ENCODE results near the gene NTHL1.

The NTHL1 gene

DNA sequence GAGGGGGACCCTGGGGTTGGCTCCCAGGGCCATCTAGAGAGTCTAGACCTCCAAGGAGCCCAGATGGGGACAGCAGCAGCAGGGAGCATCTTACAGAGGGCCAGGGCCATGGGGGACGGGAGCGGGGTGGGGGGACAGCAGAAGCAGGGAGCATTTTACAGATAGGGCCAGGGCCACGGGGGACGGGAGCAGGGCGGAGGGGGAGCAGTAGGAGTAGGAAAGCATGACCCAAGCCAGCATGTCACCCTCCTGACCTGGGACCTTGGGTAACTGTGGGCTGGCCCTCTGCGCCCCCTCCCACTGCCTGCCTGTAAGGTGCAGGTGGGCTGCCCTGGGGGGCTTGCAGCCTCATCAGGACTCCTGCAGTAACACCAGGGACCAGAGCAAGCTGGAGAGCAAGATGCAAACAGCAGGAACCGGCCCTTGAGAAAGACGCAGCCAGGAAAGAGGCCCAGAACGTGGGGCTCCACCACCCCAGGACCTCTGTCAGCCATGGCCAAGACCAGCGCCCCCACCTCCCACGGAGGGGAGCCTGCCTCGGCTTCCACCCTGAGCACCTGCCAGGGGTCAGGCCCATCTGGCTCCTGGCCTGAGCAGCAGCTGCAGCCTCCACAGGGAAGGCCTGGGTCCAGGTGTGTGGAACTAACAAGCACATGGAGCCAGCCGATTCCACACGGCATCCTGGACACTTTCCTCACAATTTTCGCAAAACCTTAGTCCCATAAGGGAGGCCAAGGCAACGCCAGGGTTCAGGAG lies 40.4 kb downstream of the NTHL1 start:
- no peak for DNase-seq

DNA sequence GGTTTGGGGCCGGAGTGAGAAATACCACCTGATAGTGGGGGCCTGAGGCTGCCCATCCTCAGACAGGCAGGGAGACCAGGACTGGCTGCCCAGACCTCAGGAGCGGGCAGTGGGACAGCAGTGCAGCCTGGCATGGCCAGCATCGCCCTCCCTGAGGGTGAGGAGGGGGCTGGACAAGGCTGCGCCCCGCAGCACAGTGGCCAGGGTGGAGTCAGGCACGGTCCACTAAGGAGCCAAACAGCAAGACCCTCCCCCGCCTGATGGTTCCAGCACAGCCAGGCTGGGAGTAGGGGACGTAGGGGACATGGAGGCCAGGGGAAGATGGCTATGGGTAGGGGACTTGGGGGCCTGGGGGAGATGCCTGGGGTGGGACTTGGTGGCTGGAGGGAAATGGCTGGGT lies 41.3 kb downstream of the NTHL1 start:
- no peak for DNase-seq

DNA sequence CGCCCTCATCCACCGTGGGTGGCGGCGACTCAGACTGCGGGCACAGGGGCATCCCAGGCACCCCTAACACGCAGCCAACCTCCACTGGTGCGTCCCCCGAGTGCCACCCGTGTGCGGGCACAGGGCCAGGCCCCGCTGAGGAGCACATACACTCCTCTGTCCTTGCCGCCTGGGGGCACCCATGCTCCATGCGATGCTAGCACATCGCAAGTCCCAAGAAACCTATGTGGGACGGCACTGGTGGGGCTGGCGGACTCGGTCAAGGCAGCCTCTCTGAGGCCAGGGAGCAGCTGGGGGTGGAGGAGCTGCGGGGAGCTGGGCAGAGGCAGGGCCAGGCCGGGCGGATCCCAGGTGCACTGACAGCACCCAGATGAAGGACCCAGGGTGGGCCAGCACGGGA lies 42.0 kb downstream of the NTHL1 start:
- peak; percentile 90 for DNase-seq

DNA sequence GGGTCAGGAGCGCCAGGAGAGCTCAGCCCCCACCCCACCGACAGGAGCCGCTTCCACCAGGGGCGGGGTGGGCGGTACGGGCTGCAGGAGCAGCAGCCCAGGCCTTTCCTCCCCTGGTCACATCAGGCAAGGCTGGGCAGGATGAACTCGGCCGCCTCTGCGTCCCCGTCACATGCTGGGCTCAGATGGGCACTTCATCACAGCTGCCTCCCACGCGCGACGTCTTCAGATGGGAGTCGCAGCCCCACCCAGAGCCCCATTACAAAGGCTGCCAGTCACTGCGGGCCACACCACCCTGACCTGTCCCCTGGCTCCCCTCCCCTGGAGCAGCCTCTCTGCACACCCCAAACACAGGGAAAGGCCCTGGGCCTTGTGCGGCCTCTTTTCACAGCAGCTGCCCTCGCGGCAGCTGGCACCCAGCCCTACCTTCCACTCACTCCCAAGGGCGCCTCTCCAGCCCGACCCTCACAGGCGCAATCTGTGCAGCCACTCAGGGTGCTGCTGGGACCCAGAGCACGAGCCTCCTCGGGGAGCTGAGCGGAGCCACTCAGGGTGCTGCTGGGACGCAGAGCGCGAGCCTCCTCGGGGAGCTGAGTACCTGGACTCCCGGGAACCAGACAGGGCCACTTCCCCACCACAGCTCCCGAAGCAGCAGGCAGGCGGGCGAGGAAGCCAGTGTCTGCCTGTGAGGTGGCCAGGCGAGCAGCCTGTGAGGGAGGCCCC lies 42.7 kb downstream of the NTHL1 start:
- DNase-seq, result no peak

- DNase-seq, result peak; percentile 97
Observed at GRCh38 chr16:2003827-2004641, 43.6 kb downstream of the NTHL1 start.

DNA sequence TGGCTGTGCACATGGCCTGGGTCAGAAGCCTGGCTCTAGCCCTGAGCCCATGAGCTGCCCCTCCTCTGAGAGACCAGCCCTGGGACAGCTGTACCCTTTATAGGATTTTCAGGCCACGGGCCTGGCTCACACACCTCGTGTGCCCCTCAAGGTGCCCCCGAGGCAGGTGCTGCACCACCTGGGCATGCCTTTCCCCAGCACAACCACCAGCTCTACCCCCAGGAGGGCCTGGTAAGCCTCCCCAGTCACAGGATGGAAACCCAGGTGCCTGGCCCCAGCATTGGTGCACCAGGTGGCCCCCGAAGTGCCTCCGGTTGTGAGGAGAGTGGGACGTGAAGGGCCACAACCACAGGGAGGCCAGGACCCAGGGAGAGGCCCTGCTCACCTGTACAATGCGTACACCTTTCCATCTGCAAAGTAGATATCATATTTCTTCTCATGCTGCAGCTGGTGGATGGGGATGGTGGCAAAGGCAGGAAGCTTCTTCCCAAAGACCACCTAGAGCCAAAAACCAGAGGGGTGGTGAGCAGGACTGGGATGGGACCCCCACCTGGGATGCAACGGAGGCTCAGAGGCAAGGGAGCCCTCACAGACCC lies 44.3 kb downstream of the NTHL1 start:
- DNase-seq, result no peak

DNA sequence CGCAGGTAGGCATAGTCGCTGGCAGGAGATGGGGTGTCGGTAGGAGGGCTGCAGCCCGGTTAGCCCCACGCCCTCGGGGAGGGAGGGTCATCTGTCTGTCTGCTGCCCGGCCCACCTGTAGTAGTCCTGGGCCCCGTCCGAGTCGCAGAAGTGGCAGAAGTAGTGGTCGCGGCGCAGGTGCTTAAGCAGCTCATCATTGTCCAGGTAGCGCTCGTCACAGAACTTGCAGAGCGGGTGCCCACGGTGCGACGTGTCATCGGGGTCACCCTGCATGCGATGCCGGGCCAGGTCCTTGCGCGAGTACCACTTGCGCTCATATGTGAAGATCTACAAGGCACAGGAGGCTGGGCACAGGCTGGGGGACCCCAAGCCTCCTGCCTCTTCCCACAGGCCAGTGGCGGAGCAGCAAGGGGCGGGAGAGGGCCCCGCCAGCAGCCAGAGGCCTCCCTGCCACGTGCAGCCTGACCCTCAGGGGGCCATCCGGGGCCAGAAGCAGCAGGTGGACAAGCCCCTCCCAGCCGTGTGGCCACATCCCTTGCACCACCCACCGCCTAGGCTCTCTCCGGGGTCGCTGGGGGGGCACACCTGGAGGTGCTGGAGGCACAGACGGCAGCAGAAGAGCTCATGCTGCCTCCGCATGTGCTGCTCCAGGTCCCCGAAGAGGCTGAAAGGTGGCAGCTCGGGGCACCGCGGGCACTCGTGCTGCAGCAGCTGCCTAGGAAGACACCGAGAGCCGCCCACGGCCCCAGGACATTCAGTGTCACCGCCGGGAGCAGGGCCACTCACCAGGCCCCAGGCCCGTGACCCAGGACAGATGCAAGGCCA lies 45.0 kb downstream of the NTHL1 start:
- no peak for DNase-seq

- no peak for DNase-seq
Observed at GRCh38 chr16:2001456-2002355, 45.9 kb downstream of the NTHL1 start.

DNA sequence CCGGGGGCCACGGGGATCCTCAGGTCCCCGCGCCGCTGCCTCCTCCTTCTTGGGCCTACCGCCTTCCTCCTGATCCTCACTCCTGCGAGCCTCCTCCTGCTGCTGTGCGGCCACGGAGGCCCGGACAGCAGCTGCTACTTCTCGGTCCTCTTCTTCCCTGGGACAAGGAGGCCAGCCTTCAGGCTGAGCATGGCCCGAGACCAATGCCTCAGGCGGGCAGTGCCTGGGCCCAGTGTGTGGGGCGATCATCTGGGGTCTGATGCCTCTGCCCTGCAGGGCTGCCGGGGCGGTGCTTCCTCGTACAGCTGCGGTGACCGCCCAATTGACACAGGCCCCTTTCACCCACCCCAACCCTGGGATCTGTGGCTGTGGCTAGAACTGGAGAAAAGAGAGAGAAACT lies 46.6 kb downstream of the NTHL1 start:
- DNase-seq, result no peak

DNA sequence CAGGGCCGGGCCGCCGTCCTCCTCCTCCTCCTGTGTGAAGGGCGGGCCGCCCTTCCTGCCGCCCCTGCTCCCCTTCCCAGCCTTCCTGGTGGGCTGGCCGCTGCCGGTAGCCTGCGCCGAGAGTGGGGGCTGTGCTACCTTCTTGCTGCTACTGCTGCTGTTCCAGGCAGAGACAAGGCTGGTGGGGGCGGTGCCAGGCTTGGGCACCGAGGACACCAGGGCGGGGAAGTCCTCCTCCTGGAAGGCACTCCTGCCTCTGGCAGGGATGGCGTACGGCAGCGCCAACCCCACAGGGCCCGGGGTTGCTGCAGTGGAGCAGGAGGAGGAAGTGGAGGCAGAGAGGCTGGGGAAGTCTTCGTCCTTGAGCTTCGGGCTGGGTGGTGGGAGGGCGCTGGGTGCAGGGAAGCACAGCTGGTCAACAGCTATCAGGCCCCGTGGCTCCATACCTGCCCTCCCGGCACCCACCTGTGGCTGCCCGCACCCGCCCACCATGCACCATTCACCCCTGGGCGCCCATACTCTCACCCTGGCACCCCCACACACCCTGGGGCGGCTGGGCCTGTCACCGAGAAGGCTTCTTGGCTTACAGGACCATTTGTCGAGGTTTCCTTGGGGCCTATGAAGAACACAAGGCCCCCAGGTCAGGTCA lies 47.6 kb downstream of the NTHL1 start:
- no peak for DNase-seq

DNA sequence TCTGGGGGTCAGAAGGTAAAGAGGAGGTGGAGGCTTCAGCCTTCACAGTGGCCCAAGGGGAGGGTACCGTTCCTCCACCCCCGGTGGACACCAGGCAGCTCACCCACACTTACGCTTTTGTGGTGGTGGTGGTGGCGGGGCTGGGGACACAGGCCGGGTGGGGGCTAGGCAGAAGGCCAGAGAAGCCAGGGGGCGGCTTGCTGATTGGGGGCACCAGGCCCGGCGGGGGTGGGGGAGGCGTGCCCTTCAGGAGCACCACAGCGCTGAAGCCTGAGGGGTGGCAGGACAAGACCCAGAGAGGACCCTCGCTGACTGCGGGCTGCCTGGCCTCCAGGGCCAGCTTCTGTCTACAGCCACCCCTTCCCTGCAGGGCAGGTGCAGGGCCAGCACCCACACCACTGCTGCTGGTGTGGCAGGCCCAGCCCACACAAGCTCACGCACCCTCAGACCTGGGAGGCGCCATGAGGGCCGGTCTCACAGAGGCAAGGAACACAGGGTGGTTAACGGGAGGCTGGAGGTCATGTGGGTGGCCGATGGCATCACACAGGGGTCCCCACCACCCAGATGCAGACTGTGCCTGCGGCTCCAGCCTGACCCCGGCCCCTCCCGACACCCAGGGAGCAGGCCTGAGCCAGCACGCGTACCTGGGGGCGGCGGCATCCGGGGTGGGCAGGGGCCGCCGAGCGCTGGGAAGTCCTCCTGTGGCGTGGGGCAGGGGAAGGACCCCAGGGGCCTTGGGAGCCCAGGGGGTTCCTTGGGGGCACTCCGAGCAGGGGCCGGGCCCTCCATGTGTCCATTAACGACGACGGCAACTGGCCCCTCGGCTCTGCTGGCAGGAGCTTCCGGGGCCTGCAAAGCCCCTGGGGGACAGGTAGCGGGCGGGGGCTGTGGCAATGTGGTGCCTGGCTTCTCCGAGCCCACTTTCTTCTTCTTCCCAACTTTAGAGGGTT lies 48.5 kb downstream of the NTHL1 start:
- no peak for DNase-seq

- no peak for DNase-seq
Observed at GRCh38 chr16:1998360-1998835, 49.2 kb downstream of the NTHL1 start.

DNA sequence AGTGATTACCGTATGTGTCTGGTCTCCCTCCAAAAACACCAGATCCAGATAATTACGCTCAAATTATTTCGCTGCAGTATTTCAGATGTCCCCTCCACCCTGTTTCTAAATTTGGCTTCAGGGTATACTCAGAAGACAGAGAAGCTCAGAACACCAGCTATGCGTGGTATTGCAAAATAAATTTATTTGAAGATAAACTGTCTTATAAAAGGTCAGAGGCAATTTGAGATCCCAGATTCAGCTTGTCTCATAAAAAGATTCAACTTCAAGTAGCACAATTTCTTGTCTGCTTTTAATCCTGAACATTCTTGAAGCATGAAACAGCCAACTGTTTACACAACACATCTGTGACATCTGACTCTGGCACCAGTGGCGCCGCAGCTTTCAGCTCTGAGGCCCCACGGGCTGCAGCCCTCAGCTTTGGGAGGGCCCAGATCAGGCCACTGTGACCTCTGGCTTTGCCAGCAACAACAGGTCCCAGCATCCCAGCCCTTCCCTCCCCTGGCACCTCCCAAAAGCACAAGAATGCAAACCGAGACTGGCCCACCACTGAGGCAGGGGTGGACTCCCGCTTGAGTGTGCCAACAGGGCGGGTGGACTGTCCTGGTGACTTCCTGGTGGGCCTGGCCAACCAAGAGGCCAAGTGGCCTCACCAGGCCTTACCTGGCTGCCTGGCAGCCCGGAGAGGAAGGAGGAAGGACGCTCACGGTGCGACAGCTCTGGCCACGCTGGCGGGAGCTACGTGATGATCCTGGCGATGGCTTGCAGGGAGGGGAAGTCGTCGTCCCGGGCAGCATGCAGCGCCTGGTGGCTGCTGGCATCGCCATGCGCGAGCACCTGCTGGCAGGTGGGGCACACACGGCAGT lies 49.9 kb downstream of the NTHL1 start:
- no peak for DNase-seq

DNA sequence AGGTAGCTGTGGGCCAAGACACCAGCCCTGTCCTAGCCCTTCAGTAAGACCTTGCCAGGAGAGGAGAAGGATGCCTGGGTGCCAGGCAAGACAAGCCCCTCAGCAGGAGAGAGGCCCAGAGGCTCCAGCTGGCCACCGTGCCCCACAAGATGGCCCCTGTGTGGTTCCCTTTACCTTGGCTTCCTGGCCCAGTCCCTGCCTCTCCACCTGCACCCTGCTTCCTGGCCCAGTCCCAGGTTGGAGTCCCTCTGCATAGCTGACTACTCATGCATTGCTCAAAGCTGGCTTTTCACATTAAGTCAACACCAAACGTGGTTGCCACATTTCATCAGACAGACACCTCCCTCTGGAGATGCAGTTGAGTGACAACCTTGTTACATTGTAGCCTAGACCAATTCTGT lies 53.9 kb downstream of the NTHL1 start:
- no peak for DNase-seq

GRCh38 chr16:1992704-1993317 lies 54.8 kb downstream of the NTHL1 start:
- no peak for DNase-seq

DNA sequence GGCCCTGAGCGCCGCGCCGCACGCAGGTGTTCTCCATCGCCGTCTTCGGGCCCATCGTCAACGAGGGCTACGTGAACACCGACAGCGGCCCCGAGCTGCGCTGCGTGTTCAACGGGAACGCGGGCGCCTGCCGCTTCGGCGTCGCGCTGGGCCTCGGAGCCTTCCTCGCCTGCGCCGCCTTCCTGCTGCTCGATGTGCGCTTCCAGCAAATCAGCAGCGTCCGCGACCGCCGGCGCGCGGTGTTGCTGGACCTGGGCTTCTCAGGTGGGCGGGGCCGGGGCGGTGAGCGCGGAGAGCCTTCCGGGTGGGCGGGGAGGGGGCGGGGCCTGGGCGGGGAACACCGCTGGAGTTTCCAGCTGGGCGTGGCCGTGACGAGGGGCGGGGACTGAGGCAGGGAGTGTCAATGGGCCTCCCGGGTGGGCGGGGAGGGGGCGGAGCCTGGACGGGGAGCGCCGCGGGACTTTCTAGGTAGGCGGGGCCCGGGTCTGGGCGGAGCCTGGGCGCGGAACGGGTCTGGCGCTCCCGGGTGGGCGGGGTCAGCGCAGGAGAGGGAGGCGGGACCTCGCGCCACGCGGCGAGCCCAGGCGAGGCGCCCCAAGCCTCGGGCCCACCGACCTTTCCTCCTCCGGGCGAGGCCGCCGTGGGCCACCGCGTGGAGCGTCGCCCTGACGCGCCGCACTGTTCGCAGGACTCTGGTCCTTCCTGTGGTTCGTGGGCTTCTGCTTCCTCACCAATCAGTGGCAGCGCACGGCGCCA lies 55.5 kb downstream of the NTHL1 start:
- DNase-seq, result peak; percentile 97

DNA sequence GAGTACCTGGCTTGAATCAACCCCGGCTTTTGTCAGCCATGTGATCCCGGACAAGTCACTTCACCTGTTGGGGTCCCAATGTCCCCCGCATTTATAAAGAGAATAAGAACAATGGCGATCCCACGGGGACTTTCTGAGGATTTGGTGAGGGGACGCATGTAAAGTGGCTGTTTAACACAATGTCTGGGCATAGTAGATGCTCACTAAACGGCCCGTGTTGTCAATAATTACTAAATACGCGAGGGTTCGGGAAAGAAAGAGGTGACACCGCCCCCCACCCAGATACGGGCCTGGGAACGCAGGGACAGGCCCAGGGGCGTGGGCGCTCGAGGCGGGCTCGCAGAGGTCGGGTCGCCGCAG lies 56.1 kb downstream of the NTHL1 start:
- DNase-seq, result no peak
